Spleen (tissue), 11 donors: ENCODE data around the gene PCDHGC4. TPM values are rescaled to one million over a fixed set of nuclear protein-coding genes. Genes with fewer than 3 reads are reported as not detected.

Source experiments
- DNase-seq: peaks from one replicate; pipeline ENCODE4 v3.0.0-alpha.2; 2020
- H3K27ac ChIP-seq, 8 donors: fragments of 200-600 bp; sonication (generic) in 7 of 8; 1 replicate in 4 of 8; 2 replicates in 4 of 8; pipeline versions ENCODE4 v1.5.0 to v1.8.0; 2016 to 2021; ENCODE audit warnings: inconsistent platforms in 4 of 8, mild to moderate bottlenecking in 4 of 8, moderate library complexity in 1 of 8
- H3K27me3 ChIP-seq, 7 donors: fragments of 200-600 bp; sonication (generic) in 6 of 7; replicated peaks in 1 of 7; 1 replicate in 4 of 7; 2 replicates in 3 of 7; pipeline versions ENCODE4 v1.5.0 to v1.8.0; 2016 to 2021; ENCODE audit warnings: inconsistent platforms in 3 of 7, mild to moderate bottlenecking in 1 of 7
- H3K36me3 ChIP-seq, 6 donors: fragments of 200-600 bp; sonication (generic) in 5 of 6; 1 replicate in 4 of 6; 2 replicates in 2 of 6; pipeline versions ENCODE4 v1.5.0 to v1.8.0; 2016 to 2021; ENCODE audit warnings: inconsistent platforms in 2 of 6
- H3K4me1 ChIP-seq, 6 donors: fragments of 200-600 bp; sonication (generic) in 5 of 6; 1 replicate in 3 of 6; 2 replicates in 3 of 6; pipeline versions ENCODE4 v1.5.0 to v1.8.0; 2016 to 2021; ENCODE audit warnings: inconsistent platforms in 3 of 6
- H3K4me3 ChIP-seq, 8 donors: fragments of 200-600 bp; sonication (generic) in 7 of 8; 1 replicate in 4 of 8; 2 replicates in 4 of 8; pipeline versions ENCODE4 v1.5.0 to v1.8.0; 2016 to 2021; ENCODE audit warnings: inconsistent platforms in 4 of 8, mild to moderate bottlenecking in 4 of 8, moderate library complexity in 2 of 8
- H3K9me3 ChIP-seq, 8 donors: fragments of 200-600 bp; sonication (generic) in 7 of 8; 1 replicate in 4 of 8; 2 replicates in 4 of 8; pipeline versions ENCODE4 v1.5.0 to v1.8.0; 2016 to 2021; ENCODE audit warnings: inconsistent platforms in 4 of 8
- CTCF ChIP-seq, 11 experiments: fragments of 200-600 bp in 7 of 11; fragments of 450-650 bp in 4 of 11; sonication (generic) in 4 of 11; IDR thresholded peaks in 8 of 11; conservative IDR thresholded peaks in 3 of 11; 1 replicate in 7 of 11; 2 replicates in 4 of 11; pipeline versions ENCODE4 v1.4.0 to v1.8.0; 2016 to 2021; ENCODE audit warnings: antibody characterized with exemption in 11 of 11, inconsistent platforms in 4 of 11, mild to moderate bottlenecking in 1 of 11
- POLR2A ChIP-seq, 3 donors: fragments of 450-650 bp; IDR thresholded peaks; one replicate each; pipeline ENCODE4 v1.5.1; 2017; ENCODE audit warnings: antibody characterized with exemption in 3 of 3, mild to moderate bottlenecking in 1 of 3
- POLR2AphosphoS5 ChIP-seq, 3 donors: sonication (generic); formaldehyde crosslinking; IDR thresholded peaks; one replicate each; pipeline ENCODE4 v1.5.1; 2017; ENCODE audit warnings: antibody characterized with exemption in 3 of 3
- WGBS, 5 donors: extraction: QIAGEN DNeasy Blood & Tissue Kit in 3 of 5; methylation state at CpG; one replicate each; pipeline versions ENCODE4 v1.1.5 to v1.1.7; 2013 to 2018; 5-methylcytosine and 5-hydroxymethylcytosine counted together
- intact Hi-C: fragments of 100-400 bp; cut with DNase I; formaldehyde crosslinking; loops from one replicate; pipeline ENCODE4 v1.15.0; 2023; ENCODE audit warnings: low total_unique reads
- polyA plus RNA-seq, 3 donors: library from polyadenylated mRNA; stranded (reverse); fragments of 200-250 nt; gene quantifications; one replicate each; pipeline ENCODE4 v1.2.1, GENCODE V29; 2013
- total RNA-seq, 7 donors: library from RNA; depleted of rRNA in 3 of 7; stranded (reverse); fragments of >200 nt in 3 of 7; fragmentation: NEBNext Ultra II Directional in 4 of 7; extraction: Animal tissue kit (Norgen Biotek cat#: 25700) in 4 of 7; gene quantifications; one replicate each; pipeline versions ENCODE4 v1.1.0 to v1.2.1, GENCODE V29; 2016 to 2021
- donor health status: healthy with polysubstance abuse.
- donor health status: DM: no; HTN: no; CAD: no; lungs with moderate emphysema.
- donor health status: DM: no; HTN: no; CAD: no.
- donor health status: Bipolar disorder and iron deficiency.
- donor health status: healthy.
- donor health status: DM: no; HTN: no; CAD: no.
- donor health status: DM: yes; HTN: yes; CAD: no.

Gene PCDHGC4
- total and polyA plus RNA-seq, 10 donors: 0.03 to 3.9 (median 1.4) TPM; not detected in 1

GRCh38 chr5:141533897-141534296 lies 49.1 kb downstream of the PCDHGC4 start:
- H3K36me3 ChIP-seq: peaks cover 0 to 92% (median 31%) of the 10 kb centered on the region in 6 donors
- 96 to 100% (median 97%) methylated on average over 1 of the region's 1 CpG for WGBS, 5 donors
- no peaks in the 10 kb centered on the region for H3K27me3 ChIP-seq
- H3K9me3 ChIP-seq: no peaks in the 10 kb centered on the region
- intact Hi-C loops: no loop called here
- no peak overlapping the region for H3K27ac ChIP-seq
- DNase-seq: no peak
- peaks cover 0 to 19% (median 11%) of the 10 kb centered on the region in 6 donors for H3K4me1 ChIP-seq
- H3K4me3 ChIP-seq: no peak overlapping the region
- no peak for TF ChIP-seq POLR2AphosphoS5 (IDR thresholded peaks at IDR 0.05)
- no peak for TF ChIP-seq CTCF (IDR thresholded peaks at IDR 0.05 in 8 of 11, conservative IDR thresholded peaks at IDR 0.05 in 3 of 11)
- no peak for TF ChIP-seq POLR2A (IDR thresholded peaks at IDR 0.05)

DNA sequence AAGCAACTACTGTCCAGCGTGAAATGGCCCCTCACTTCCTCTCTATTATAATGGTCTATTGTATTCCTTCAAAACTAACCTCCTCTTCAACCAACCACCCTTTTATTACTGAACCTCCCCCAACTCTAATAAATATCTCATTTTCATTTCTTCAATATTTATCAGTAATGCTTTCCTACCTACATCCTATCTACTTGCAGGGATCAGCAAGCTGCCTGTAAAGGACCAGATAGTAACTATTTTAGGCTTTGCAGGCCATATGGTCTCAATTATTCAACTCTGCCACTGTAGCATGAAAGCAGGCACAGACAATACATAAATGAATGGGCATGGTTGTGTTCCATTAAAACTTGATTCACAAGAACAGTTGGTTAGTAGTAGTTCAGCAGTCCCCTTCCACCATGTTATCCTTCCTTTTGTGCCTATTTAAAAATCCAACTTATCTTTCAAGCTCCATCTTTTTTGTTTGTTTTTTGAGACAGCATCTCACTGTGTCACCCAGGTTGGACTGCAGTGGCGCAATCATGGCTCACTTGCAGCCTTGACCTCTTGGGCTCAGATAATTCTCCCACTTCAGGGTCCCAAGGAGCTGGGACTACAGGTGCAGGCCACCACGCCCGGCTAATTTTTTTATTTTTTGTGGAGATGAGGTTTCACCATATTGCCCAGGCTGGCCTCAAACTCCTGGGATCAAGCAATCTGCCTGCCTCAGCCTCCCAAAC lies 49.8 kb downstream of the PCDHGC4 start:
- intact Hi-C loops: no loop called here
- no peak overlapping the region for H3K4me3 ChIP-seq
- no peak for TF ChIP-seq CTCF (IDR thresholded peaks at IDR 0.05 in 8 of 11, conservative IDR thresholded peaks at IDR 0.05 in 3 of 11)
- no peak for TF ChIP-seq POLR2A (IDR thresholded peaks at IDR 0.05)
- TF ChIP-seq POLR2AphosphoS5 (IDR thresholded peaks at IDR 0.05): no peak
- DNase-seq: no peak
- H3K4me1 ChIP-seq: peaks cover 0 to 11% (median 10%) of the 10 kb centered on the region in 6 donors
- no peaks in the 10 kb centered on the region for H3K27me3 ChIP-seq
- H3K9me3 ChIP-seq: no peaks in the 10 kb centered on the region
- no peak overlapping the region for H3K27ac ChIP-seq
- WGBS, 5 donors: 95 to 97% (median 96%) methylated on average over 4 of the region's 4 CpGs
- H3K36me3 ChIP-seq: peaks cover 0 to 92% (median 25%) of the 10 kb centered on the region in 6 donors

Other genes starting within 250 kb of the PCDHGC4 start
- gene PCDHB15, start 239.6 kb upstream of the PCDHGC4 start, total RNA-seq: 1 to 10 TPM; 1.7 to 5.6 (median 3.8) TPM
- 1 to 10 TPM in 1 of 3 donors, under 1 TPM in 2; 0.42 to 1.1 (median 0.72) TPM for gene PCDHB15, start 239.6 kb upstream of the PCDHGC4 start, polyA plus RNA-seq
- gene SLC25A2, start 181.0 kb upstream of the PCDHGC4 start, total RNA-seq: 1 to 10 TPM in 6 of 7 donors, under 1 TPM in 1; 0.57 to 3.0 (median 2.2) TPM
- gene SLC25A2, start 181.0 kb upstream of the PCDHGC4 start, polyA plus RNA-seq: under 1 TPM; 0.05 to 0.22 (median 0.07) TPM
- 10 to 100 TPM; 67.6 to 80.6 (median 75.7) TPM for gene TAF7, start 164.2 kb upstream of the PCDHGC4 start, total RNA-seq
- 100 to 1,000 TPM in 2 of 3 donors, 10 to 100 TPM in 1; 91.1 to 112 (median 111) TPM for gene TAF7, start 164.2 kb upstream of the PCDHGC4 start, polyA plus RNA-seq
- gene PCDHGA1, start 154.5 kb upstream of the PCDHGC4 start, total RNA-seq: under 1 TPM in 6 of 7 donors, not detected in 1; 0.17 to 0.52 (median 0.36) TPM
- gene PCDHGA1, start 154.5 kb upstream of the PCDHGC4 start, polyA plus RNA-seq: under 1 TPM; 0.04 to 0.06 (median 0.06) TPM
- gene PCDHGA2, start 146.3 kb upstream of the PCDHGC4 start, total RNA-seq: 1 to 10 TPM in 6 of 7 donors, under 1 TPM in 1; 0.84 to 3.9 (median 1.8) TPM
- gene PCDHGA2, start 146.3 kb upstream of the PCDHGC4 start, polyA plus RNA-seq: under 1 TPM; 0.04 to 0.19 (median 0.06) TPM
- 1 to 10 TPM in 5 of 7 donors, under 1 TPM in 2; 0.60 to 4.4 (median 2.1) TPM for gene PCDHGA3, start 141.2 kb upstream of the PCDHGC4 start, total RNA-seq
- gene PCDHGA3, start 141.2 kb upstream of the PCDHGC4 start, polyA plus RNA-seq: under 1 TPM in 1 of 3 donors, not detected in 2; 0.22 TPM
- gene PCDHGB1, start 134.9 kb upstream of the PCDHGC4 start, total RNA-seq: 1 to 10 TPM in 6 of 7 donors, under 1 TPM in 1; 0.87 to 3.7 (median 1.6) TPM
- gene PCDHGB1, start 134.9 kb upstream of the PCDHGC4 start, polyA plus RNA-seq: under 1 TPM in 2 of 3 donors, not detected in 1; 0.04 to 0.10 TPM
- 1 to 10 TPM; 1.4 to 4.5 (median 2.7) TPM for gene PCDHGA4, start 130.0 kb upstream of the PCDHGC4 start, total RNA-seq
- under 1 TPM; 0.04 to 0.16 (median 0.05) TPM for gene PCDHGA4, start 130.0 kb upstream of the PCDHGC4 start, polyA plus RNA-seq
- 1 to 10 TPM; 1.7 to 4.5 (median 3.5) TPM for gene PCDHGB2, start 125.0 kb upstream of the PCDHGC4 start, total RNA-seq
- gene PCDHGB2, start 125.0 kb upstream of the PCDHGC4 start, polyA plus RNA-seq: under 1 TPM in 2 of 3 donors, not detected in 1; 0.09 to 0.22 TPM
- gene PCDHGA5, start 120.9 kb upstream of the PCDHGC4 start, total RNA-seq: 1 to 10 TPM; 1.4 to 3.1 (median 2.3) TPM
- under 1 TPM in 2 of 3 donors, not detected in 1; 0.04 to 0.22 TPM for gene PCDHGA5, start 120.9 kb upstream of the PCDHGC4 start, polyA plus RNA-seq
- gene PCDHGB3, start 114.8 kb upstream of the PCDHGC4 start, total RNA-seq: 1 to 10 TPM; 1.3 to 5.0 (median 3.9) TPM
- gene PCDHGB3, start 114.8 kb upstream of the PCDHGC4 start, polyA plus RNA-seq: under 1 TPM; 0.06 to 0.38 (median 0.09) TPM
- gene PCDHGA6, start 111.1 kb upstream of the PCDHGC4 start, total RNA-seq: 1 to 10 TPM; 2.2 to 5.0 (median 4.2) TPM
- under 1 TPM; 0.35 to 0.58 (median 0.54) TPM for gene PCDHGA6, start 111.1 kb upstream of the PCDHGC4 start, polyA plus RNA-seq
- gene PCDHGA7, start 102.3 kb upstream of the PCDHGC4 start, total RNA-seq: 1 to 10 TPM; 1.2 to 5.4 (median 2.0) TPM
- under 1 TPM; 0.18 to 0.29 (median 0.22) TPM for gene PCDHGA7, start 102.3 kb upstream of the PCDHGC4 start, polyA plus RNA-seq
- 1 to 10 TPM; 1.6 to 3.9 (median 3.0) TPM for gene PCDHGB4, start 97.3 kb upstream of the PCDHGC4 start, total RNA-seq
- gene PCDHGB4, start 97.3 kb upstream of the PCDHGC4 start, polyA plus RNA-seq: under 1 TPM; 0.02 to 0.29 (median 0.14) TPM
- gene PCDHGA8, start 92.4 kb upstream of the PCDHGC4 start, total RNA-seq: 1 to 10 TPM in 6 of 7 donors, under 1 TPM in 1; 0.70 to 3.9 (median 2.1) TPM
- under 1 TPM in 2 of 3 donors, not detected in 1; 0.04 to 0.13 TPM for gene PCDHGA8, start 92.4 kb upstream of the PCDHGC4 start, polyA plus RNA-seq
- gene PCDHGB5, start 87.1 kb upstream of the PCDHGC4 start, total RNA-seq: 1 to 10 TPM; 3.9 to 8.0 (median 5.6) TPM
- under 1 TPM; 0.07 to 0.32 (median 0.17) TPM for gene PCDHGB5, start 87.1 kb upstream of the PCDHGC4 start, polyA plus RNA-seq
- 1 to 10 TPM; 2.6 to 9.6 (median 4.7) TPM for gene PCDHGA9, start 82.3 kb upstream of the PCDHGC4 start, total RNA-seq
- under 1 TPM in 2 of 3 donors, not detected in 1; 0.11 to 0.29 TPM for gene PCDHGA9, start 82.3 kb upstream of the PCDHGC4 start, polyA plus RNA-seq
- gene PCDHGB6, start 77.0 kb upstream of the PCDHGC4 start, total RNA-seq: 1 to 10 TPM; 3.1 to 6.8 (median 5.2) TPM
- under 1 TPM; 0.13 to 0.42 (median 0.20) TPM for gene PCDHGB6, start 77.0 kb upstream of the PCDHGC4 start, polyA plus RNA-seq
- 1 to 10 TPM; 2.5 to 6.9 (median 4.6) TPM for gene PCDHGA10, start 72.0 kb upstream of the PCDHGC4 start, total RNA-seq
- under 1 TPM; 0.15 to 0.35 (median 0.17) TPM for gene PCDHGA10, start 72.0 kb upstream of the PCDHGC4 start, polyA plus RNA-seq
- gene PCDHGB7, start 67.4 kb upstream of the PCDHGC4 start, total RNA-seq: 10 to 100 TPM in 2 of 7 donors, 1 to 10 TPM in 5; 5.7 to 11.9 (median 8.1) TPM
- gene PCDHGB7, start 67.4 kb upstream of the PCDHGC4 start, polyA plus RNA-seq: under 1 TPM; 0.14 to 0.42 (median 0.15) TPM
- 1 to 10 TPM; 1.8 to 5.7 (median 3.2) TPM for gene PCDHGA11, start 64.0 kb upstream of the PCDHGC4 start, total RNA-seq
- under 1 TPM; 0.13 to 0.26 (median 0.18) TPM for gene PCDHGA11, start 64.0 kb upstream of the PCDHGC4 start, polyA plus RNA-seq
- gene PCDHGA12, start 54.5 kb upstream of the PCDHGC4 start, total RNA-seq: 1 to 10 TPM; 3.3 to 6.3 (median 5.4) TPM
- under 1 TPM; 0.02 to 0.54 (median 0.12) TPM for gene PCDHGA12, start 54.5 kb upstream of the PCDHGC4 start, polyA plus RNA-seq
- 10 to 100 TPM; 10.7 to 26.7 (median 22.5) TPM for gene PCDHGC3, start 9.1 kb upstream of the PCDHGC4 start, total RNA-seq
- 10 to 100 TPM in 2 of 3 donors, 1 to 10 TPM in 1; 7.0 to 12.7 (median 10.3) TPM for gene PCDHGC3, start 9.1 kb upstream of the PCDHGC4 start, polyA plus RNA-seq
- 1 to 10 TPM in 5 of 7 donors, under 1 TPM in 2; 0.93 to 2.5 (median 1.2) TPM for gene PCDHGC5, start 4.1 kb downstream of the PCDHGC4 start, total RNA-seq
- gene PCDHGC5, start 4.1 kb downstream of the PCDHGC4 start, polyA plus RNA-seq: under 1 TPM in 2 of 3 donors, not detected in 1; 0.02 to 0.10 TPM
- 100 to 1,000 TPM in 3 of 7 donors, 10 to 100 TPM in 4; 72.5 to 123 (median 93.0) TPM for gene DIAPH1, start 134.0 kb downstream of the PCDHGC4 start, total RNA-seq
- 10 to 100 TPM; 35.4 to 46.5 (median 35.8) TPM for gene DIAPH1, start 134.0 kb downstream of the PCDHGC4 start, polyA plus RNA-seq
- gene HDAC3, start 151.8 kb downstream of the PCDHGC4 start, total RNA-seq: 10 to 100 TPM; 51.1 to 71.3 (median 60.7) TPM
- gene HDAC3, start 151.8 kb downstream of the PCDHGC4 start, polyA plus RNA-seq: 100 to 1,000 TPM in 1 of 3 donors, 10 to 100 TPM in 2; 66.3 to 108 (median 89.3) TPM
- 10 to 100 TPM in 3 of 7 donors, 1 to 10 TPM in 4; 8.7 to 12.8 (median 9.9) TPM for gene RELL2, start 152.0 kb downstream of the PCDHGC4 start, total RNA-seq
- gene RELL2, start 152.0 kb downstream of the PCDHGC4 start, polyA plus RNA-seq: 10 to 100 TPM; 13.7 to 26.2 (median 25.1) TPM
- 10 to 100 TPM; 34.9 to 67.3 (median 47.9) TPM for gene FCHSD1, start 166.4 kb downstream of the PCDHGC4 start, total RNA-seq
- gene FCHSD1, start 166.4 kb downstream of the PCDHGC4 start, polyA plus RNA-seq: 10 to 100 TPM; 20.4 to 37.6 (median 35.0) TPM
- 10 to 100 TPM; 11.9 to 31.2 (median 19.3) TPM for gene ARAP3, start 197.2 kb downstream of the PCDHGC4 start, total RNA-seq
- gene ARAP3, start 197.2 kb downstream of the PCDHGC4 start, polyA plus RNA-seq: 10 to 100 TPM in 2 of 3 donors, 1 to 10 TPM in 1; 4.0 to 14.6 (median 12.8) TPM